ENCODE data around the gene SRSF11.

DNA sequence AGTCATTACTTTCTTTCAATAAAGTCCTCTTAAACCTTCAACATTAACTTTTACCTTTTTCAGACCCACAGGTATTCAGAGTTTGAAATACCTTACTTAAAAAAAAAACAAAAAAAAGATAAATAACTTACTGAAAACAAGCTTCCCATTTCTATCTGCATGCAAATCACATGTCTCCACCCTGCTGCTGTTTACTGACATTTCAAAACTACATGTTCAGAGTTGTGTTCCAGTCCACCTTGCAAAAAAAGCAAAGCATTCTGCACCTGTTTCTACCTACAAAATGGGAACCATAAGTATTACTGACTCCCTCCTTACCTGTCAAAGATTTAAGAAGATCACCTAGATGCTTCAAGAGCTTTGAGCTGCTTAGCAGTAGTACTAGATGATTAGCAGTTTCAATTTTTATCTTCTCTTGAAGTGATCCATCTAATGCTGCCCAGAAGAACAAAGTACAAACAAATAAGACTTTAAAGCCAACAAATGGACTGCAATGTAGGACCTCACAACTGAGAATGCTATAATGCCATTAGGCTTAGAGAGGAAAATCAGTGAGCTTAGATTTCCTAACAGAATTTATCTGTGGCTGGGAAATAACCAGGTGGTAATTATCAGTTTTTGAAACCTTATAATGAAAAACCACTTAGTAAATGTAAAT is 72.1 kb downstream of the SRSF11 start:
- TF ChIP-seq, protein P1, sequence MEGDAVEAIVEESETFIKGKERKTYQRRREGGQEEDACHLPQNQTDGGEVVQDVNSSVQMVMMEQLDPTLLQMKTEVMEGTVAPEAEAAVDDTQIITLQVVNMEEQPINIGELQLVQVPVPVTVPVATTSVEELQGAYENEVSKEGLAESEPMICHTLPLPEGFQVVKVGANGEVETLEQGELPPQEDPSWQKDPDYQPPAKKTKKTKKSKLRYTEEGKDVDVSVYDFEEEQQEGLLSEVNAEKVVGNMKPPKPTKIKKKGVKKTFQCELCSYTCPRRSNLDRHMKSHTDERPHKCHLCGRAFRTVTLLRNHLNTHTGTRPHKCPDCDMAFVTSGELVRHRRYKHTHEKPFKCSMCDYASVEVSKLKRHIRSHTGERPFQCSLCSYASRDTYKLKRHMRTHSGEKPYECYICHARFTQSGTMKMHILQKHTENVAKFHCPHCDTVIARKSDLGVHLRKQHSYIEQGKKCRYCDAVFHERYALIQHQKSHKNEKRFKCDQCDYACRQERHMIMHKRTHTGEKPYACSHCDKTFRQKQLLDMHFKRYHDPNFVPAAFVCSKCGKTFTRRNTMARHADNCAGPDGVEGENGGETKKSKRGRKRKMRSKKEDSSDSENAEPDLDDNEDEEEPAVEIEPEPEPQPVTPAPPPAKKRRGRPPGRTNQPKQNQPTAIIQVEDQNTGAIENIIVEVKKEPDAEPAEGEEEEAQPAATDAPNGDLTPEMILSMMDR (IDR thresholded peaks at IDR 0.05), result no peak
- TF ChIP-seq POLR2A (IDR thresholded peaks at IDR 0.05), result no peak
